ENCODE measurements around the gene POLQ. TPM values are rescaled to one million over a fixed set of nuclear protein-coding genes. Genes with fewer than 3 reads are reported as not detected.

Gene POLQ
- polyA plus RNA-seq, 3 donors, result 0.03 TPM; not detected in 1

DNA sequence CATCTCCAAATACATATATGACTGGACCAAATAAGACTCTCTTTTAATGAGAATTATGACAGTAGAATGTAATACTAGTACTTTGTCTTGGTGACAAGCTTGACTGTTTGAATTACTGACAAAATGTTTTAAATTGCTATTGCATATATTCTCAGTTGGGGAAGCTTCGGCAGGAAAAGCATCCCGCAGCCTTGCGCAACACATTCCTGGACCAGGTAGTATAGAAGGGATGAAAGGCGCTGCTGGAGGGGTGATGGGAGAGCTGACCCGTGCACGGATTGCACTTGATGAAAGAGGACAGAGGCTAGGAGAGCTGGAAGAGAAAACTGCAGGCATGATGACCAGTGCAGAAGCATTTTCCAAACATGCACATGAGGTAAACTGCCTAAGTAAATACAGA, 127.6 kb downstream of the POLQ start:
- Histone ChIP-seq H3K4me2 (replicated peaks; ENCODE audit: extremely low read depth, low read length, poor library complexity, severe bottlenecking) (no peak overlapping the region), H3K4me3 (replicated peaks in 1 of 3; ENCODE audit: low read depth in 2 of 3, low read length in 3 of 3) (no peak overlapping the region), H3K27ac (ENCODE audit: low read depth in 1 of 2, low read length in 2 of 2) (no peak overlapping the region), H3K79me2 (ENCODE audit: insufficient read depth, low read length) (no peaks in the 10 kb centered on the region), H4K20me1 (ENCODE audit: insufficient read depth, low read length) (no peaks in the 10 kb centered on the region), H3K4me1 (ENCODE audit: control insufficient read depth in 1 of 2, insufficient read depth in 2 of 2, low read length in 2 of 2) (no peaks in the 10 kb centered on the region), H3K9ac (ENCODE audit: insufficient read depth, low read length, poor library complexity, severe bottlenecking) (no peak overlapping the region), H2AFZ (ENCODE audit: insufficient read depth, low read depth, low read length, poor library complexity, severe bottlenecking) (no peak overlapping the region), H3K27me3 (ENCODE audit: control insufficient read depth in 2 of 2, insufficient read depth in 2 of 2, low read length in 2 of 2) (no peaks in the 10 kb centered on the region), H3K36me3 (replicated peaks in 1 of 2; ENCODE audit: control insufficient read depth in 1 of 2, insufficient read depth in 2 of 2, low read length in 2 of 2) (no peaks in the 10 kb centered on the region), H3K9me3 (replicated peaks in 1 of 2; ENCODE audit: control insufficient read depth in 1 of 2, insufficient read depth in 1 of 2, low read length in 2 of 2) (no peaks in the 10 kb centered on the region)
- TF ChIP-seq, protein P1, sequence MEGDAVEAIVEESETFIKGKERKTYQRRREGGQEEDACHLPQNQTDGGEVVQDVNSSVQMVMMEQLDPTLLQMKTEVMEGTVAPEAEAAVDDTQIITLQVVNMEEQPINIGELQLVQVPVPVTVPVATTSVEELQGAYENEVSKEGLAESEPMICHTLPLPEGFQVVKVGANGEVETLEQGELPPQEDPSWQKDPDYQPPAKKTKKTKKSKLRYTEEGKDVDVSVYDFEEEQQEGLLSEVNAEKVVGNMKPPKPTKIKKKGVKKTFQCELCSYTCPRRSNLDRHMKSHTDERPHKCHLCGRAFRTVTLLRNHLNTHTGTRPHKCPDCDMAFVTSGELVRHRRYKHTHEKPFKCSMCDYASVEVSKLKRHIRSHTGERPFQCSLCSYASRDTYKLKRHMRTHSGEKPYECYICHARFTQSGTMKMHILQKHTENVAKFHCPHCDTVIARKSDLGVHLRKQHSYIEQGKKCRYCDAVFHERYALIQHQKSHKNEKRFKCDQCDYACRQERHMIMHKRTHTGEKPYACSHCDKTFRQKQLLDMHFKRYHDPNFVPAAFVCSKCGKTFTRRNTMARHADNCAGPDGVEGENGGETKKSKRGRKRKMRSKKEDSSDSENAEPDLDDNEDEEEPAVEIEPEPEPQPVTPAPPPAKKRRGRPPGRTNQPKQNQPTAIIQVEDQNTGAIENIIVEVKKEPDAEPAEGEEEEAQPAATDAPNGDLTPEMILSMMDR (IDR thresholded peaks at IDR 0.05), result no peak
- intact Hi-C loops (cut with micrococcal nuclease), result no loop called here
- Mint-ChIP-seq H3K4me1 (no peaks in the 10 kb centered on the region), H3K27ac (no peak overlapping the region), H3K9me3 (peaks cover 0 to 2% (median 0%) of the 10 kb centered on the region in 7 donors), H3K4me3 (no peak overlapping the region), H3K36me3 (peaks cover 0 to 11% of the 10 kb centered on the region in 2 donors), H3K27me3 (ENCODE audit: low read depth in 3 of 3) (no peaks in the 10 kb centered on the region)
- DNase-seq, result no peak
- 92% methylated on average over 4 of the region's 6 CpGs for WGBS (ENCODE audit: insufficient coverage)

DNA sequence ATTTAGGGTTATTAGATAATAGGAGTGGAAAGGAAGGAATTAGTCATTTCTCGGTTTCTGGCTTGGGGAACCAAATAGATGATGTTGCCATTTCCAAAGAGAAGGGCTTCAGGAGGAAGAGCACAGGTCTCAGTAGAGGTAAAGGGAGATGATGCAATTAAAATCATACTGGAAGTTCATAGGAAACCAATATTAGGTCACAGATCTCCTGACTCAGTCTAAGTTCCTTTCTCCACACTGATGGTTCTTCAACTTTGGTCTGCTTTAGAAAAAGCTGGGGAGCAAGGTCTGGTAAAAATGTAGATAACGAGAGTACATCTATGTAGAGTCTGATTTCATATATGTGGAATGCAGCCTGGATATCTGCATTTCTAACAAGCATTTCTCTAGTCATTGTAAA, 130.9 kb downstream of the POLQ start:
- H3K4me3 Mint-ChIP-seq, result no peak overlapping the region
- 50% methylated on average over 1 of the region's 2 CpGs for WGBS (ENCODE audit: insufficient coverage)
- Histone ChIP-seq H3K27ac (ENCODE audit: low read depth in 1 of 2, low read length in 2 of 2) (no peak overlapping the region), H3K4me3 (replicated peaks in 1 of 3; ENCODE audit: low read depth in 2 of 3, low read length in 3 of 3) (no peak overlapping the region), H3K4me2 (replicated peaks; ENCODE audit: extremely low read depth, low read length, poor library complexity, severe bottlenecking) (no peak overlapping the region), H3K9ac (ENCODE audit: insufficient read depth, low read length, poor library complexity, severe bottlenecking) (no peak overlapping the region), H3K36me3 (replicated peaks in 1 of 2; ENCODE audit: control insufficient read depth in 1 of 2, insufficient read depth in 2 of 2, low read length in 2 of 2) (no peaks in the 10 kb centered on the region), H3K79me2 (ENCODE audit: insufficient read depth, low read length) (no peaks in the 10 kb centered on the region), H2AFZ (ENCODE audit: insufficient read depth, low read depth, low read length, poor library complexity, severe bottlenecking) (no peak overlapping the region), H3K27me3 (ENCODE audit: control insufficient read depth in 2 of 2, insufficient read depth in 2 of 2, low read length in 2 of 2) (no peaks in the 10 kb centered on the region), H3K9me3 (replicated peaks in 1 of 2; ENCODE audit: control insufficient read depth in 1 of 2, insufficient read depth in 1 of 2, low read length in 2 of 2) (no peaks in the 10 kb centered on the region), H3K4me1 (ENCODE audit: control insufficient read depth in 1 of 2, insufficient read depth in 2 of 2, low read length in 2 of 2) (no peaks in the 10 kb centered on the region), H4K20me1 (ENCODE audit: insufficient read depth, low read length) (no peaks in the 10 kb centered on the region)
- peaks cover 0 to 2% (median 0%) of the 10 kb centered on the region in 7 donors for H3K9me3 Mint-ChIP-seq
- no peak overlapping the region for H3K27ac Mint-ChIP-seq
- H3K27me3 Mint-ChIP-seq (ENCODE audit: low read depth in 3 of 3), result no peaks in the 10 kb centered on the region
- H3K36me3 Mint-ChIP-seq, result peaks cover 0 to 8% of the 10 kb centered on the region in 2 donors
- no peak for DNase-seq
- TF ChIP-seq, protein P1 (IDR thresholded peaks at IDR 0.05), result no peak
- H3K4me1 Mint-ChIP-seq, result no peaks in the 10 kb centered on the region
- intact Hi-C loops (cut with micrococcal nuclease), result no loop called here

Measured in CD14-positive monocyte (primary cell).